ENCODE data around the gene SPEG.

SPEG gene

GRCh38 chr2:219446101-219446504, 11.5 kb downstream of the SPEG start:
- no peak for DNase-seq

DNA sequence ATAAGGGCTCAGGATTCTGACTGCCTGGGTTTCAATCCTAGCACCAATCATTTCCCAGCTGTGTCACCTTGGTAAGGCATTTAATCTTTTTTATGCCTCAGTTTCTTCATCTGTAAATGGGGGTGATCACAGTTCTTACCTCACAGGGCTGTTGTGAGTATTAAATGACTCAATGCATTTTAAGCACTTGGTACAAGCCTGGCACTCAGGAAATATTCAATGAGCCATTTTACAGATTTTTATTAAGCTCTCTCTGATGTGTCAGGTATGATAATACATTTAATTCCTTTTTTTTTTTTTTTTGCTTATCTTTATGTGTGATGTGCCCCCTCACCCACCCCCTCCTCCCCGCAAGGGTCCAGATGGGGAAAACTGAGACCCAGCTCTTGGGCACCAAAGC, 12.0 kb downstream of the SPEG start:
- DNase-seq = no peak

- no peak for DNase-seq
Measured at GRCh38 chr2:219447242-219448098, 12.8 kb downstream of the SPEG start.

GRCh38 chr2:219448099-219448775, 13.6 kb downstream of the SPEG start:
- DNase-seq = no peak

- DNase-seq = no peak
Measured at GRCh38 chr2:219448776-219449341, 14.2 kb downstream of the SPEG start.

GRCh38 chr2:219449609-219450008, 15.0 kb downstream of the SPEG start:
- no peak for DNase-seq

- no peak for DNase-seq
Measured at GRCh38 chr2:219451661-219452360, 17.2 kb downstream of the SPEG start.

DNA sequence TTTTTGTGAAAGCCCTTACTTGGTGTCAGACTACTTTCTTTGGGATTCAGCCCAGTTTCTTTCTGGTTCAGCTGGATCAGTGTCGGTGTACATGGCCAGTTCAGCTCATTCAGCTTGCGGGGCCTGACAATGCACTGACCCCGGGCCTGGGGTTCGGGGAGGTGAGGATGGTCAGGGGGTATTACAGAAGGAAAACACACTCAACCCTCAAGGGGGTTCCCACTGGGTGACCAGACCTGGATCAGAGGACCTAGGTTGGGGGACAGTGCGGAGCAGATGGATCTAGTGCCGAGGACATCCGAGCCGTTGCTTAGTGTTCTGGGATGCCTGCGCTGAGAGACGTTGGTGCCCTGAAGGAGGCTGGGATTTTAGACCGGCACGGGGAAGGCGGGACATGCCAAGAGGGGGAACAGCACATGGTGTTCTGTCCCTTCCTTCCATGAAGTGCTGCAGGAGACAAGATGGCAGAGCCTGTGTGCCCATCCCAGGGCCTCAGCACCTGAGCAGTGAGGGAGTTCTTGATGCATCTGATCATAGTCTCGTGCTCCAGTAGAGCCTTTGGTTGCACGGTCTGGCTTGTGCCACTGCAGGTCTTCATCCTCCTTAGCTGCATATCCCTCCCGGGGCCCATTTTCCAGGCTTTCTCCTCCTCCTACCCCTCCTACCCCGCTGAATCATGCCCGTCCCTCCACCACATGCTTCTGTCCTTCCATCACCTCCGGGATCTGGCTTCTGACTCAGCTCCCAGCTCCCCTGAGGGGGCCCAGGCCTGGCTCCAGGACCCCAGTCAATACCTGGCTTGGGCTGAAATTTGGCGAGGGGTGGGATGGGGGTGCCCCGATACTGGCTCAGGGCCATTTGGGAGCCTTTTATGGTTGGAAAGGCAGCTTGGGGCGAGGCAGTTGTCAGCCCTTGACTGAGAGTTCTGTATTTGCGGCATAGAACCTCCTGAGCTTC, 18.0 kb downstream of the SPEG start:
- no peak for DNase-seq

DNA sequence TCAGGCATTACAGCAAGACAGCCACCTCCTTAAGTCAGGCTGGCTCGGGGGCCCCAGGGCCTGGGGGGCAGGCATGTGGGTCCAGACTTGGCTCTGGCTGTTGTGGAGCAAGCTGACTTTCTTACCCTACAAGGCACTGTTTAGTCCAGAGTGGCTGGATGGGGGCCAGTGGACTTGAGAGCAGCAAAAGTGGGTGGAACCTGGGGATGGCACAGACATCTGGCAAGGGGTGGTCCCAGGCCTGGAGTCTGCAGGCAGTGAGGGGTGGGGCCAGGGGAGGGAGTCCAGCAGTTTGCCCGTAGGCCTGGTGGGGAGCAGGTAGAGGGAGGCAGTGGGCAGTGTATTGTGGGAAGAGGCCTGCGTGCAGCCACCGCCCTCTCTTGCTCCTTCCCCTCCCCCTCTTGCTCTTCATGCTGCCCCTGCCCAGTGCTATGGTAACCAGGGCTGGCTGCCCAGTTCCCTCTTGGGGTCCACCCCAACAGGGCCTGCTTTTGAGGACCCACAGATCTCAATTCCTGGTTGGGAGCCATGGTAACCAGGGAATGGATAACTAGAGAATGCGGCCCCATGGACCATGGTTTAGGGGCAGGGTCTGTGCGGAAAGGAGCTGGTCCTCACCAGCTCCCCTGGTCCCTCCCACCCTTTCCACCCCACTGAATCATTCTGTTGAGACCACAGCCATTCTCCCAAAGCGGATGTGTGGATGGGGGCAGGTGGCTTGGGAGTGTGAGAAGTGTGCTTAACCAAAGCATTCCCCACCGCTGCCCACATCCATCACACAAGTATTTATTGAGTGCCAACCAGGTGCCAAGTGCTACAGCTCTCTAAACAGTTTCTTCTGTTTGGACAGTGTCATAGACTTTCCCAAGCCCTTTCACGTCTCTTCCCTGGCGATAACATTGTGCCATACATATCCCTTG, 19.3 kb downstream of the SPEG start:
- DNase-seq = no peak

- DNase-seq = peak; percentile 9
Measured at GRCh38 chr2:219455581-219455980, 20.9 kb downstream of the SPEG start.

- DNase-seq = peak; percentile 39
Measured at GRCh38 chr2:219457784-219458369, 23.2 kb downstream of the SPEG start.

DNA sequence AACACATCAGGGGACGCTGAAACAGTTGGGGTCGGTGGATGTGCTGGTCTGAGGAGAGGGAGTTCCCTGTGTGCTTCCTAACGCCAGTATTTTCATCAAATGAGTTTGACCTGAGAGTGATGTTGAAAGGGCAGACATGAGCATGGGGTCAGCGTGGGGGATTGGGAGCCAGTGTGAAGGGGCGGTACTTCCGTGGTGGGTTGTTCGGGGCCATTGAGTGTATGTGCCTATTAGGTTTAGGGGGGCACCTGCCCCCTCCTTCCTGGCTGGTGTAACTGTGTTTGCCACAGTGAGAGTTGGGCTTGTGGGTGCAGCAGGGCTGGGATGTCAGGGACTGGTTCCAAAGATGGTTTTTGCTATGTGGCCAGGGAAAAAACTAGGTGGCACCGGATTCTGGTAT, 24.4 kb downstream of the SPEG start:
- DNase-seq = no peak

DNA sequence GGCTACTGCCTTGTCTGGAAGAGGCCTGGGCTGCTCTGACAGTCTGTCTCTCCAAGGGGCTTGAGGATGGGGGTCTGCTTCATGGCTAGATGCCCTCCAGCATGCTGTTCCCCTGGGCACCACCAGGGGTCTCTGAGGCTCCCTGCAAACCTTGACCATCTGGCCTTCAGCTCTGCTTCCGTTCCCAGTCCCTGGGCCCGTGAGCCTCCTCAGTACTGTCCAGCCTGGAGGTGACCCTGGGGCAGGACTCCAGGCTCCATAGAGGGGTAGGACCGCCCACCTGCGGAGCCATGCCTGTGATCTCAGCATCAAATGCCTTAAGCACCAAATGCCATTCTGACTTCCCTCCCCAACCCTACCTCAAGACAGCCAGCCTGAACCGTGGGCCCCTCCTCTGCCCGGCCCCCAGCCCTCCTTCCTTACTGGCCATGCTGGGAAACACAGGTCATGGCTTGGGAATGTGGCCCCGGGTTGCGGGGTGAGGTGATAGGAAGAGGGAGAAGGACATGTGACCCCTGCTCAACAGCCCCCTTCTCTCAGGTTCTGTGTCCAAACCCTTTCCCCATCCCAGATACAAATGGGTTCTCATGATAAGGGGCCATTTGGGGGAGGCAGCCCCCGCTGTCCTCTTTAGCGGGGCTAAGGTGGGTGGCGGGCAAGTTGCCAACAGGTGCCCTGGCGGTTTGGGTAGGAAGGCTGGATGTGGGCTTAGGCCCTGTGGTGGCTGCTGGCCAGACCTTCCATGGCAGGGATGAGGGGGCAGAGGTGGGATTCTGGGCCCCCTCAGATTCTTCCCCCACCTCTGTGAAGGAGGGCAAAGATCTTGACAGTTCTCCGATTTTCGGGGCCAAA, 25.0 kb downstream of the SPEG start:
- DNase-seq = peak; percentile 61

DNA sequence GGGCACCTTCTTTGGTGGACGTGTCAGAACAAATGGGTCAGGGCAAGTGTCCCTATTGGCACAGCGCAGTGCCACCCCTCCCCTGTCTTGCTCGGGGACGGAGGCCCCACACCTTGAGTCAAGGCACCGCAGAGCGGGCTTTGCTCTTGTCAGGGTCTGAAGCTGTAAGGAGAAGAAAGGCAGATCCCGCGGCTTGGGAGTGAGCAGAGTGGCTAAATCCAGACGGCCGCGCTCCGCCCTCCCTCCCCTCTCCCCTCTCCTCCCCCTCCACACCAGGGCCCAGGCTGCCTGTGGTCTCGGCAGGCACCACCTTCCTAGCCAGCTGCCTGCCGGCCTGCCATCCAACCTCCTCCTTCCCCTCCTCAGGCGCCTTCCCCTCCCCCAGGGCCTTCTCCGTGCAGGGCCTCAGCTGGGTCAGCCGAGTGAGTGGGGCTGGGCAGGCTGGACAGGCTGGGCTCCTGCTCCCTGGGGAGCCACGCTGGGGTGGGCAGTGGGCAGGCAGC, 25.8 kb downstream of the SPEG start:
- no peak for DNase-seq

GRCh38 chr2:219461047-219461514, 26.4 kb downstream of the SPEG start:
- no peak for DNase-seq

DNA sequence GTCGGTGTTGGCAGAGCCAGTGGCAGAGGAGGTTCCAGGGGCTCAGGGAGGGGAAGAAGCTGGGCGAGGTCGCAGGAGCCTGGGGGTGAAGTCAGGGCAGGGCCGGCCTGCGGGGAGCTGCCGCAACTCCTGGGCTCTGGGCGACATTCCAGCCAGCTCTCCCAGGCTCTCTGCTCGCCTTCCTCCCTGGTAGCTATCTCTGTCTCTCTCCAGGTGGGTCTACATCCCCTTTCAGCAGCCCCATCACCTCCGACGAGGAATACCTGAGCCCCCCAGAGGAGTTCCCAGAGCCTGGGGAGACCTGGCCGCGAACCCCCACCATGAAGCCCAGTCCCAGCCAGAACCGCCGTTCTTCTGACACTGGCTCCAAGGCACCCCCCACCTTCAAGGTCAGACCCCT, 27.0 kb downstream of the SPEG start:
- DNase-seq = no peak

DNA sequence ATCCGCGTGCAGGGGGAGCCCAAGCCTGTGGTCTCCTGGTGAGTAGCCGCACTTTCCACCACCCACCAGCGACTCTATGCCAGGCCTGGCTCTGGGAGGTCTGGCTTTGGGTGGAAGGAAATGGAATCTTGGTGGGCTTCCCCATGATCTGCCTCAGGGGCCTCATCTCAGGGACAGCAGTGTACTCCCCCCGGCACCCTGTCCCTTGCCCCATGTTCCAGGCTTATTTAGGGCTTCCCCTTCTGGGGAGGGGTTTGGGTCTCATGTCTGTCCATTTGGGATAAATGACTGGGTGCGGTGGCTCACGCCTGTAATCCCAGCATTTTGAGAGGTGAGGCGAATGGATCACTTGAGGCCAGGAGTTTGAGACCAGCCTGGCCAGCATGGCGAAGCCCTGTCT, 27.7 kb downstream of the SPEG start:
- DNase-seq = no peak

GRCh38 chr2:219464286-219465032, 29.8 kb downstream of the SPEG start:
- DNase-seq = no peak
